Neural progenitor cell (in vitro differentiated cells): ENCODE data around the gene NEK10. TPM values are rescaled to one million over a fixed set of nuclear protein-coding genes. Genes with fewer than 3 reads are reported as not detected.

Experiments used
- DNase-seq: peaks from one replicate; pipeline ENCODE4 v3.0.0-alpha.2; 2016; ENCODE audit warnings: low spot score
- H2AFZ ChIP-seq: fragments of 200-600 bp; sonication (generic); replicated peaks from 2 replicates; pipeline ENCODE4 v1.6.1; 2016; ENCODE audit warnings: antibody characterized with exemption
- H3F3A ChIP-seq: fragments of 200-600 bp; sonication (generic); 2 replicates; pipeline ENCODE4 v1.6.1; 2016; ENCODE audit warnings: antibody characterized with exemption, low read depth
- H3K27ac ChIP-seq: fragments of 200-600 bp; sonication (generic); 2 replicates; pipeline ENCODE4 v1.5.1; 2016; ENCODE audit warnings: mild to moderate bottlenecking
- H3K27me3 ChIP-seq: fragments of 200-600 bp; sonication (generic); 2 replicates; pipeline ENCODE4 v1.6.1; 2016; ENCODE audit warnings: mild to moderate bottlenecking, moderate library complexity
- H3K36me3 ChIP-seq: fragments of 200-600 bp; sonication (generic); 2 replicates; pipeline ENCODE4 v1.5.1; 2016
- H3K4me1 ChIP-seq: fragments of 200-600 bp; sonication (generic); 2 replicates; pipeline ENCODE4 v1.6.1; 2016; ENCODE audit warnings: mixed run types
- H3K4me2 ChIP-seq: fragments of 200-600 bp; sonication (generic); 2 replicates; pipeline ENCODE4 v1.6.1; 2016
- H3K4me3 ChIP-seq: fragments of 200-600 bp; sonication (generic); 2 replicates; pipeline ENCODE4 v1.5.1; 2016
- H3K79me2 ChIP-seq: fragments of 200-600 bp; sonication (generic); 2 replicates; pipeline ENCODE4 v1.6.1; 2016; ENCODE audit warnings: low read depth
- H3K9ac ChIP-seq: fragments of 200-600 bp; sonication (generic); 2 replicates; pipeline ENCODE4 v1.6.1; 2016
- H3K9me3 ChIP-seq: fragments of 200-600 bp; sonication (generic); 2 replicates; pipeline ENCODE4 v1.5.1; 2016; ENCODE audit warnings: low read depth
- H4K20me1 ChIP-seq: fragments of 200-600 bp; sonication (generic); 2 replicates; pipeline ENCODE4 v1.6.1; 2016; ENCODE audit warnings: low read depth
- H3K27ac Mint-ChIP-seq: 3 replicates; pipeline ENCODE4 v1.8.0; 2021; ENCODE audit warnings: mixed read lengths
- H3K27me3 Mint-ChIP-seq: 2 replicates; pipeline ENCODE4 v1.8.0; 2022; ENCODE audit warnings: low read depth, mild to moderate bottlenecking, inconsistent platforms, moderate library complexity, mixed read lengths; ENCODE audit not compliant: insufficient read depth
- H3K36me3 Mint-ChIP-seq: 3 replicates; pipeline ENCODE4 v1.8.0; 2021; ENCODE audit warnings: mixed read lengths
- H3K4me1 Mint-ChIP-seq: 3 replicates; pipeline ENCODE4 v1.8.0; 2021; ENCODE audit warnings: mixed read lengths
- H3K4me3 Mint-ChIP-seq: 3 replicates; pipeline ENCODE4 v1.8.0; 2021; ENCODE audit warnings: mild to moderate bottlenecking, moderate library complexity, mixed read lengths
- H3K9me3 Mint-ChIP-seq: 3 replicates; pipeline ENCODE4 v1.8.0; 2020; ENCODE audit warnings: mixed read lengths
- EZH2 ChIP-seq: fragments of 200-600 bp; sonication (generic); IDR thresholded peaks from 2 replicates; pipeline ENCODE4 v1.6.1; 2017; ENCODE audit warnings: antibody characterized with exemption, mild to moderate bottlenecking, moderate library complexity
- EZH2phosphoT487 ChIP-seq: fragments of 200-600 bp; sonication (generic); IDR thresholded peaks from 2 replicates; pipeline ENCODE4 v1.6.1; 2017; ENCODE audit warnings: antibody characterized with exemption
- total RNA-seq: library from RNA; depleted of rRNA; stranded (reverse); fragments of >200 nt; gene quantifications from 2 replicates; pipeline ENCODE4 v1.2.3, GENCODE V29; 2015; ENCODE audit warnings: low replicate concordance
- TF ChIP-seq, protein P1 (sequence below): fragments of 200-600 bp; sonication (generic); IDR thresholded peaks from 2 replicates; pipeline ENCODE4 v1.5.1; 2017; ENCODE audit warnings: antibody characterized with exemption, mild to moderate bottlenecking

Gene NEK10
- total RNA-seq, 1 donor from 2014 or later: 0.54 TPM

DNA sequence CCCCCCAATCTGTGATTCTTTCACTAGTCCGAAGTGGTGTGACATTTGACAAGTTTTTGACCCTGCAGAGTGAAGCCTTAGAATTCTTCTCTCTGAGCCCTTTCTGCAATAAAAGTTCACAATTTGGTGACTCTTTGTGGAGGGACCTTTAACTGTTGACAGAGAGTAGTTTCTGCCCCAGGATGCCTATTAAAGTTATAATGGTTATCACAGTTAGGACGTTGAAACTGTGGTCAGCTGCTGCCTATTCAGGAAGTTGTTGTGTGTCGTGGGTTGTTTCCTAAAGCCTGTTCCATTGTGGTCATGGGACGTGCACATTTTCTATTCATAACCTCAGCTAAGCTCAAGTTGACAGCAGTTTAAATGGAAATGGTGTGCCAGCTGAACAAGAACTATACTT is 274.5 kb downstream of the NEK10 start:
- no peaks in the 10 kb centered on the region for H3K9me3 Mint-ChIP-seq
- no peaks in the 10 kb centered on the region for H3K79me2 ChIP-seq
- no peaks in the 10 kb centered on the region for H3K36me3 ChIP-seq
- peaks cover 5% of the 10 kb centered on the region for H3K27me3 Mint-ChIP-seq
- no peak overlapping the region for H3K4me3 Mint-ChIP-seq
- no peak overlapping the region for H3K9ac ChIP-seq
- TF ChIP-seq EZH2 (no peak), EZH2phosphoT487 (no peak)
- TF ChIP-seq, protein P1, sequence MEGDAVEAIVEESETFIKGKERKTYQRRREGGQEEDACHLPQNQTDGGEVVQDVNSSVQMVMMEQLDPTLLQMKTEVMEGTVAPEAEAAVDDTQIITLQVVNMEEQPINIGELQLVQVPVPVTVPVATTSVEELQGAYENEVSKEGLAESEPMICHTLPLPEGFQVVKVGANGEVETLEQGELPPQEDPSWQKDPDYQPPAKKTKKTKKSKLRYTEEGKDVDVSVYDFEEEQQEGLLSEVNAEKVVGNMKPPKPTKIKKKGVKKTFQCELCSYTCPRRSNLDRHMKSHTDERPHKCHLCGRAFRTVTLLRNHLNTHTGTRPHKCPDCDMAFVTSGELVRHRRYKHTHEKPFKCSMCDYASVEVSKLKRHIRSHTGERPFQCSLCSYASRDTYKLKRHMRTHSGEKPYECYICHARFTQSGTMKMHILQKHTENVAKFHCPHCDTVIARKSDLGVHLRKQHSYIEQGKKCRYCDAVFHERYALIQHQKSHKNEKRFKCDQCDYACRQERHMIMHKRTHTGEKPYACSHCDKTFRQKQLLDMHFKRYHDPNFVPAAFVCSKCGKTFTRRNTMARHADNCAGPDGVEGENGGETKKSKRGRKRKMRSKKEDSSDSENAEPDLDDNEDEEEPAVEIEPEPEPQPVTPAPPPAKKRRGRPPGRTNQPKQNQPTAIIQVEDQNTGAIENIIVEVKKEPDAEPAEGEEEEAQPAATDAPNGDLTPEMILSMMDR: no peak
- H3K27ac ChIP-seq: no peak overlapping the region
- H3K4me3 ChIP-seq: no peak overlapping the region
- no peaks in the 10 kb centered on the region for H3K36me3 Mint-ChIP-seq
- H3K27ac Mint-ChIP-seq: no peak overlapping the region
- peaks cover 9% of the 10 kb centered on the region for H3K4me1 Mint-ChIP-seq
- no peaks in the 10 kb centered on the region for H3F3A ChIP-seq
- H3K9me3 ChIP-seq: no peaks in the 10 kb centered on the region
- H3K4me1 ChIP-seq: peaks cover 5% of the 10 kb centered on the region
- H3K27me3 ChIP-seq: no peaks in the 10 kb centered on the region
- no peak overlapping the region for H2AFZ ChIP-seq
- no peak overlapping the region for H3K4me2 ChIP-seq
- DNase-seq: no peak
- no peaks in the 10 kb centered on the region for H4K20me1 ChIP-seq

DNA sequence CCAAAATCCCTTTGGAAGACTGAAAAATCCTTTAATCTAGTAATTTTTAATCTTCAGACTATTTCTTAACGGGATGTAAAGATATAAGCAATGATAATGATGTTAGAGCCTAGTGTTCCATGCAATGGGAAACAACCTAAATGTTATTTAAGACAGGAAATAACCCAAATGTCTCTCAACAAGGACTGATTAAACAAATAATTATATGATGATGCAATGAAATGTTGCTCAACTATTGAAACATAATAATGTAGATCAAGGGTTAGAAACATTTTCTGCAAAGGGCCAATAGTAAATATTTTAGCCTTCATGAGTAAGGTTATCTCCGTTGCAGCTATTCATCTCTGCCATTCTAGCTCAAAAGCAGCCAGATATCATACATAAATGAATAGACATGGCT is 275.4 kb downstream of the NEK10 start:
- DNase-seq: no peak
- peaks cover 5% of the 10 kb centered on the region for H3K4me1 ChIP-seq
- Mint-ChIP-seq H3K4me3 (no peak overlapping the region), H3K4me1 (peaks cover 9% of the 10 kb centered on the region), H3K27ac (no peak overlapping the region), H3K27me3 (peaks cover 5% of the 10 kb centered on the region), H3K36me3 (no peaks in the 10 kb centered on the region), H3K9me3 (no peaks in the 10 kb centered on the region)
- H3F3A ChIP-seq: no peaks in the 10 kb centered on the region
- no peaks in the 10 kb centered on the region for H3K9me3 ChIP-seq
- H4K20me1 ChIP-seq: no peaks in the 10 kb centered on the region
- H3K27me3 ChIP-seq: no peaks in the 10 kb centered on the region
- no peaks in the 10 kb centered on the region for H3K36me3 ChIP-seq
- H2AFZ ChIP-seq: no peak overlapping the region
- H3K79me2 ChIP-seq: no peaks in the 10 kb centered on the region
- H3K4me3 ChIP-seq: no peak overlapping the region
- H3K4me2 ChIP-seq: no peak overlapping the region
- TF ChIP-seq, protein P1: no peak
- TF ChIP-seq EZH2 (no peak), EZH2phosphoT487 (no peak)
- H3K9ac ChIP-seq: no peak overlapping the region
- no peak overlapping the region for H3K27ac ChIP-seq

DNA sequence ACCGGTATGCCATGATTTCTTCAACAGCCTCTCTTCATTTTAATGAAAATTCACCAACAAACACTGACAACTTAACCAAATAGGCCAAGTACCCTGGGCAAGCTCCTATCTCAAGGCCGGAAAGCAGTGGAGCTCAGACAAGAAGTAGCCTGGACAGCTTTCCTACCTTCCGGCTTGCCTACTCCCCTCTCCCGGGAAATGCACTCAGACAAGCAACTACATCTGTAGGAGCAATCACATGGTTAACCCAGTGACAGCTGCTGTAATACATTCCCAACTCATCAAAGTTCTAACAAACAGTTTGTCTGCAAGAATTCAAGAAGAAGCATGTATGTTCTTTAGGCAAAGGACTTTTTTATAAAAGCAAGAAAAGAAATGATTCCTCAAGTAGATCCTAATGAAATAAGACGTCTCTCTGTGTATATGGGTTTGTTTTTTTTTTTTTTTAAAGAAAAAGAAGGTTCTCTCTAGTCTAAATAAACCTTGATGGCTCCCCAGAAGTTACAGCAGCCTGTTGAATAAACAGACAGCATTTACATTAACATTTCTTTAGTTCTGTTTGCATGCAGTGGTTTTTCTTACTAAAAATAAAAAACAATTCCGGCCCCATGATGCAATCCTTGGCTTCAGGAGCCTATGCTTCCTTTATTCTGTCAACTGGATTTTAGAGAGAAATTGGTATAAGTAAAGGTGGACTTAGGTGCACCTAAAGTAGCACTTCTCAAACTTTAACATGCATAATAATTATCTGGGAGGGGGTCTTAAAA is 278.7 kb downstream of the NEK10 start:
- Histone ChIP-seq H3K4me1 (peaks cover 13% of the 10 kb centered on the region), H3F3A (no peaks in the 10 kb centered on the region), H3K36me3 (no peaks in the 10 kb centered on the region), H3K9ac (no peak overlapping the region), H3K4me2 (no peak overlapping the region), H4K20me1 (no peaks in the 10 kb centered on the region), H3K79me2 (no peaks in the 10 kb centered on the region), H2AFZ (no peak overlapping the region), H3K4me3 (no peak overlapping the region), H3K27me3 (no peaks in the 10 kb centered on the region), H3K9me3 (no peaks in the 10 kb centered on the region), H3K27ac (no peak overlapping the region)
- Mint-ChIP-seq H3K4me3 (no peak overlapping the region), H3K27ac (no peak overlapping the region), H3K9me3 (no peaks in the 10 kb centered on the region), H3K36me3 (no peaks in the 10 kb centered on the region), H3K27me3 (no peaks in the 10 kb centered on the region), H3K4me1 (peaks cover 13% of the 10 kb centered on the region)
- TF ChIP-seq EZH2phosphoT487 (no peak), EZH2 (no peak)
- TF ChIP-seq, protein P1: no peak
- no peak for DNase-seq
